ENCODE data around the gene FOCAD.

DNA sequence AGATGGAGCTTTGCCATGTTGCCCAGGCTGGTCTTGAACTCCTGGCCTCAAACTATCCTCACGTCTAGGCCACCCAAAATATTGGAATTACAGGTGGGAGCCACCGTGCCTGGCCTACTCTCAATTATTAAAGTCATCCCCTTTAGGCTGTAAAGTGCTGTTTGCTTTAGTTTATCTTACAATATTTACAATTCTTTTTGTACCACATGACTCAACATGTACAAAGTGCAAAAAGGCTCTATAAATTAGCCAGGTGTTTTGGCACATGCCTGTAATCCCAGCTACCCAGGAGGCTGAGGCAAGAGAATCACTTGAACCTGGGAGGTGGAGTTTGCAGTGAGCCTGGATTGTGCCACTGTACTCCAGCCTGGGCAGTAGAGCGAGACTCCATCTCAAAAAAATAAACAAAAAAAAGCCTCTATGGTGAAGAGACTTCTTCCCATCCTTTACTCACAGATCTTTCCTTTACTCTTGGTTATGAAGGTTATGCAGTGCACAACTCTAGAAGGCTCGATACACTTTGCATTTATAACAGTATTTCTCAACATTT lies 33.2 kb upstream of the FOCAD start:
- TF ChIP-seq EP300 (IDR thresholded peaks at IDR 0.05), result no peak
- TF ChIP-seq CTCF (IDR thresholded peaks at IDR 0.05), result no peak
